Jurkat, Clone E6-1 (cell line): ENCODE results near the gene SLC16A12.
"Not testable (repeated sequence)": the region's sequence is repeated elsewhere in the genome, so short reads cannot be mapped to it uniquely, and the experiment has no call there.

Experiments
- DNase-seq: peaks from one replicate; pipeline ENCODE4 v3.0.0-alpha.2; 2011; ENCODE audit warnings: low read depth, low spot score
- H3K4me3 ChIP-seq: 2 replicates; pipeline ENCODE4 v1.5.1; 2011; ENCODE audit warnings: mild to moderate bottlenecking, low read length, control low read depth, moderate library complexity

SLC16A12 gene

DNA sequence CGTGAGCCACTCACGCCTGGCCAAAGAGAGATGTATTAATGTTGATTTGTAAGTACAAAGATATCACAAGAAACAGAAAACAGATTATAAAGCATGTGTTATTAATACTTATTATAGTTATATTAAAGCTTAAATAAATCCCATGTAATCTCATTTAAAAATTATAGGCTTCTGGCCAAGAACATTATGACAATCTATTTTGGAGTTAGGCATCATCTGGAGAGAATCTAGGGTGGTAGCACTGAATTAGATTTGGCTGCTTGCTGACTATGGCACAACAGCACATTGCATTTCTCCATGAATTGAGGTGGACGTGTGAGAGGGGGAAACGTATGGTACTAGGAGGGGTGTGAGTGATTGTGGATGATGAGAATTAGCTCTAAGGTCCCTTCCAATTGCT, 16.8 kb upstream of the SLC16A12 start:
- no peak for DNase-seq
- no peak overlapping the region for H3K4me3 ChIP-seq

DNA sequence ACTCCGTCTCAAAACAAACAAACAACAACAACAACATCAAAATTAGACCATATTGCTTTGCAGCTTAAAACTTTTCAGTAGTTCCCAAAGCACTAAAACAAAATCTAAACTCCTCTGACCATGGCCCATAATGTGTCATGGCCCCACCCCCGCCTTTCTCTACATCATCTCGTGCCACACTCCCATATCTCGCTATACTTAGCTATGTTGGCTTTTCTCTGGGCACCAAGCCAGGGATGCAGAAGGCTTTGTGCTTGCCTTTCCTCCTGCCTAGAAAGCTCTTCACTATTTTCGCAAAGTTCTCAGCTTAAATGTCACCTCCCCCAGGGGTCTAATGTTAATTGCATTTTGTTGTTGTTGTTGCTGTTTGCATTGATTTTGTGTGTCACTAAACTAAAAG, 15.1 kb upstream of the SLC16A12 start:
- H3K4me3 ChIP-seq = no peak overlapping the region
- no peak for DNase-seq

DNA sequence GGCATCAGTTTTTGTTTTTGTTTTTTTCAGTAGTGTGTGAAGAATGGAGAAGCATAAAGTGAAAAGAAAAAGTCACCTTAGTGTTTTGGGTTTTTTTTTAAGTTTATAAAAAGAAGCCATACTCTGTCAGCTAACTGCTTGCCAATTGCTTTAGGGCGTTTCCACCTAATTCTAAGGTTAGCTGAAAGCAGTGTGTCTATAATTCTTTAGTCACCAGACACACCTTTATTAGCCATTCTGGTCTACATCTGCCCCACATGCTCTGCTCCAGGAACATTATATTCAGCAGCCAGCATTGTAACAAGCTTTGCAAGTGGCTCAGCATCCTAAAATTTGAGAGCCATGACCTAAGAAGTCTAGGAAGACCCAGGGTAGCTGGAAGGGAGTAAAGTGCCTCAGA, 14.1 kb upstream of the SLC16A12 start:
- no peak overlapping the region for H3K4me3 ChIP-seq
- DNase-seq = no peak

DNA sequence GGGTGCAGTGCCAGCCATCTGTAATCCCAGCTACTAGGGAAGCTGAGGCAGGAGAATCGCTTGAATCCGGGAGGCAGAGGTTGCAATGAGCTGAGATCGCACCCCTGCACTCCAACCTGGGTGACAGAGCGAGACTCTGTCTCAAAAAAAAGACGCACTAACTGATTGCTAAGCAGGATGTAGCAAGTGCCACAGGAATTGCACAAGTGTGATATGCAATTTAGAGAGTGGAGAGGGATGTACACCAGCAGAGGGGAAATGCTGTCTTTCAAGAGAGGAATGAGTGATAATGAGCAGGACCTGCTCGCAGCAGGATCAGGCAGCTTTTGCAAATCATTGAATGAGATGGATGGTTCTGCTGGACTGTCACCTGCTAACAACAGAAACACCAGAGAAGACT, 13.3 kb upstream of the SLC16A12 start:
- no peak for DNase-seq
- H3K4me3 ChIP-seq = no peak overlapping the region

DNA sequence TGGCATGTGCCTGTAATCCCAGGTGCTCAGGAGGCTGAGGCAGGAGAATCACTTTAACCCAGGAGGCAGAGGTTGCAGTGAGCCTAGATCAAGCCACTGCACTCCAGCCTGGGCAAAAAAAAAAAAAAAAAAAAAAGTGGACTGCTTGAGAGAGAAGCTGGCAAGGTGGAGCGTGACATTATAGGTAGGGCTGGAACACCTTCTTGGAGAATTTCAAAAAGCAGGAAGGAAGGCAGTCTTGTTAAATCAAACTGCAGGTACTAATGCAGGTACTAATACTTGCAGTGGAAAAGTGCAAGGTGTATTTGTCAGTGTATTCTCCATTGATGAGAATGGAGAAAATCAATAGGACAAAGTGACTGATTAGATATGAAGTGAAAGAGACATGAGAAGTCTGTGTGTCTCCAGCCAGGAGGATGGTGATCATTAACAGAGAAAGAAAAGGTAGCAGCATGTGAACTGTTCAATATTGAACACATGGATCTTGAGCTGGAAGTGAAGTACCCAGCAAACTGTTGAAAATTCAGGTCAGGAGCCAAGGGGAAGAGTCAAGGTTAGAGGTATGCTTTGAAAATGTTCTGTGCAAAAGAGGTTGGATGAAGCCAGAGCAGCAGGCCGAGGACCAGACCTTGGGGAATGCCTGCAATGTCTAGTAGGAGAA, 12.6 kb upstream of the SLC16A12 start:
- H3K4me3 ChIP-seq = no peak overlapping the region
- no peak for DNase-seq

DNA sequence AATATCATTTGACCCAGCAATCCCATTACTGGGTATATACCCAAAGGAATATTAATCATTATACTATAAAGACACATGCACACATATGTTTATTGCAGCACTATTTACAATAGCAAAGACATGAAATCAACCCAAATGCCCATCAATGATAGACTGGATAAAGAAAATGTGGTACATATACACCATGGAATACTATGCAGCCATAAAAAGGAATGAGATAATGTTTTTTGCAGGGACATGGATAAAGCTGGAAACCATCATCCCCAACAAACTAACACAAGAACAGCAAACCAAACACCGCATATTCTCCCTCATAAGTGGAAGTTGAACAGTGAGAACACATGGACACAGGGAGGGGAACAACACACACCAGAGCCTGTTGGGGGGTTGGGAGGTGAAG, 11.3 kb upstream of the SLC16A12 start:
- not testable (repeated sequence) for DNase-seq, H3K4me3 ChIP-seq

DNA sequence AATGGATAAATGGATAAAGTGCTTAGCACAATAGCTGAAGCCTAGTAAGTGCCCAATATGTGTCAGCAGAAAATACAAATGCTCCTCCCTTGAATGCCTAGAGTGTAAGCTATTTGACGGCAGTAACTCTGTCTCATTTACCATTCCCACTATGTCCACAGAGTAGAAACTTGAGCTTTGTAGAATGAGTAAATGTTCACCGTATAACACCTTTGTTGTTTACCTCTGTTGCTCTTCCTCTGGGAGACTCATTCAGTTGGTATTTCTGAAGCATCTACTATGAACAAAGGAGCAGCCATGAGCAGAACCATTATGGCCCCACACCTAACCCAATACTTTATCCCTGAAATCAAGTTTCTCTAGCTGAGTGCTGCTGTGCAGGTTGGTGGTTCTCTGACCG, 8.4 kb upstream of the SLC16A12 start:
- H3K4me3 ChIP-seq = no peak overlapping the region
- no peak for DNase-seq

DNA sequence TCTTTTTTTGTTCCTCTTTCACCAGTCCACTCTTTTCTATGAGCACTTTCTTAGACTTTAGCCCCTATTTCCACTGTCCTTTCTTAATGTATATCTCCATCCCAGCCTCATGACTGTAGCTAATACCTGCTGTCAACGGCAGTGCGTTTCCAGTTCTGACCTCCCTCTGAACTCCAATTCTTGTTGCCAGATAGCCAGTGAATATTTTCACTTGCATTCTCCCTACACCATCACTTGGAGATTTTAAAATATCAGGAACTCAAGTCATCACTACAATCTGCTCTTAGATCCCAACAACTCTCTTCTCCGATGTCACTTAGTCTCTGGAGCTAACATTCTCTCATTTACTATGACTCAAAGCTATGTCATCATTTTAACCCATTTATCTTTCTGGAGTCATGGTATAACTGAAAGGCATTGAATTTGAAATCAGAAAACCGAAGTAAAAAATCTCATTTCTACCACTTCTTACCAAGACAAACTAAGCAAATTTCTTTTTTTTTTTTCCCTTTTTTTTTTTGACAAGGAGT, 5.1 kb upstream of the SLC16A12 start:
- no peak for DNase-seq
- no peak overlapping the region for H3K4me3 ChIP-seq

DNA sequence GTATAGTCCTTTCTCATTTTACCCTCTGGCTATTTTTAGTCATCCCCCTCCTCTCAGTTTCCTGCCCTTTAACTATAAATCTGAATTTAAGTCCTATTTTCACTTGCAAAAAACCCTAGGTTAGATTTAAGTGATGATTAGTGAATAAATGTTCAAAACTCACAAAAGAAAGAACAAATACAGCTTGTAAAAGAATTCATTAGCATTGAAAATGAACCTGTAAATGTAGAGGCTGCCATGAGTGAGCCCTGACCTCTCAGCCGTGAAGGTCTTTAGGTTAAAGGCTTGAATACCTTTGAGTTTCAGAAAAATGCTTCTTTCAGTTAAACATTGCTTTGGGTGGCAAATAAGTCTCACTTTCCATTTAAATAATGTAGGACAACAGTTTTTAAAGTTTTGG, 2.0 kb upstream of the SLC16A12 start:
- H3K4me3 ChIP-seq = no peak overlapping the region
- DNase-seq = no peak

DNA sequence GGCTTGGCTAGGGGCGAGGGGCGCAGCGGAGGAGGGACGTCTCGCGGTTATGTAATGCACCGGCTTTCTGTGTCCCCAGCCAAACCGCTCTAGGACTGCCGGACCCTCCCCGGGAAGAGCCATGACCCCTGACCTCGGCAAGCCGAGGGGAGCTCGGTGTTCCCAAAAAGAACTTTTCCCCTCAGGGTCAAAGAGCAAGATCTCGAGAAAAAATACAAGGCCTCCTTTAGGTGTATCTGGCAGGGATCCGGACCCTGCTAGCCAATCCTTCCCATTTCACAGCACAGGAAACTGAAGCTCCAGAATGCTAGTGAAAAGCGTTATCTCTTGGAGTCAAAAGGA, 590 bp upstream of the SLC16A12 start:
- no peak overlapping the region for H3K4me3 ChIP-seq
- DNase-seq = no peak

DNA sequence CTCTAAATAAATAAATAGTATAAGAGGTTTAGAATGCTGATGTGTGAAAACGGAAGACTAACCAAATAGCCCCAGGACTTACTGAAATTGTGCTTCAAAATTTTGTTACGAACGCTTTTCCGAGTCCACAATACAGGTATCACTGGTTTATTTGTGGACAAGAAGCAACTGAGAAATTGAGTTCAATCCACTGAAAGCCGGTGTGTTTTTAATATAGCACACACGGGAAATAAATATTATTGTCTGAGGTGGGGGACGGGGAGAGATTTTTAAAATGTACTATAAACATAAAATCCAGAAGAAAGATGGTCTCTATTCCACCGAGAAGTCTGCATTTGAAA, 598 bp downstream of the SLC16A12 start:
- no peak overlapping the region for H3K4me3 ChIP-seq
- DNase-seq = no peak

DNA sequence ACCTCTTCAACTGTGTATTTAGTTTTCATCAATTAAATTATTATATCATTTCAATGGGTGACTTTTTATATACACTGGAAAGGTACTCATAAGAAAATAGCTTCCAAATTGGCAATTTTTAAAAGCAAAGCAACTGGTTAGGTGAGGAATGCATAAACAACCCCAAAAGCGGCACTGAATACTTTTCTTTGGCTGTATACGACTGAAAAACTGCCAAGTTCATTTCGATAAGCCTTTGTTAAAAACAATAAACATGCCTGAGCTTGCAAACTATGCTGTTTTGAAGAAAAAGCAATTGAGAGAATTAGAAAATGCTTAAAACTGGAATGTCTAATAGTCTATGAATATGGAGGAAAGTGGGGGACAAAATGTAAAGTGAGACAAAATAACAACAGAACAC, 2.9 kb downstream of the SLC16A12 start:
- H3K4me3 ChIP-seq = no peak overlapping the region
- DNase-seq = no peak

DNA sequence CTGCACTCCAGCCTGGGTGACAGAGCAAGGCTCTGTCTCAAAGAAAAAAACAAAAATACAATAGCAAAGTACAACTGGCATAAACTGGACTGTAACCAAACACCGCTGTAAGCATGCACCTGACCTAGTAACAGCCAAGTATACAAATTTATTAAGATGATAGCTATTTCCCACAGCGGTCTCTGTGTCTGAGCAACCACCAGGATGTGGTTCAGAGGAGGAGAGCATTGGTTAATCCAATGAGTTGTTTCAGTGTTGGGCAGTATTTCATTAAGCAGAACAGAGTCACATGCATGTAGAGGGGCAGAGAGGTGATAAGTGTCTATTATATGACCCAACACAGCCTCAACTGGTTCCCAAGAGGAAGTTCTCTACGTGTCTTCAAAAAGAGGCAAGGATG, 4.0 kb downstream of the SLC16A12 start:
- DNase-seq = no peak
- H3K4me3 ChIP-seq = no peak overlapping the region

DNA sequence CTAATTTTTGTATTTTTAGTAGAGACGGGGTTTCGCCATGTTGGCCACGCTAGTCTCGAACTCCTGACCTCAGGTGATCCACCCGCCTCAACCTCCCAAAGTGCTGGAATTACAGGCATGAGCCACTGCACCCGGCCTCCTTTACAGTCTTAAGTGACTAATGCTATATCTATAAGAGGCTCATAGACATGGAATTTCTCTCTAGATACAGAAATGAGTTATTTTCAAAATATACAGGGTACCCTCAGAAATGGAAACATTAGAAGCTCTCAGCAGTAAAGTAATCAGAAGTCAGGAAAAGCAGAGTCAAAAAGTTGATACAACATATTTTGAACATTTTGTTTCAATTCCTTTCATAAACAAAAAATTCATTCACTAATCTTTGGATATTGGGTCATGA, 5.7 kb downstream of the SLC16A12 start:
- not testable (repeated sequence) for H3K4me3 ChIP-seq, DNase-seq

DNA sequence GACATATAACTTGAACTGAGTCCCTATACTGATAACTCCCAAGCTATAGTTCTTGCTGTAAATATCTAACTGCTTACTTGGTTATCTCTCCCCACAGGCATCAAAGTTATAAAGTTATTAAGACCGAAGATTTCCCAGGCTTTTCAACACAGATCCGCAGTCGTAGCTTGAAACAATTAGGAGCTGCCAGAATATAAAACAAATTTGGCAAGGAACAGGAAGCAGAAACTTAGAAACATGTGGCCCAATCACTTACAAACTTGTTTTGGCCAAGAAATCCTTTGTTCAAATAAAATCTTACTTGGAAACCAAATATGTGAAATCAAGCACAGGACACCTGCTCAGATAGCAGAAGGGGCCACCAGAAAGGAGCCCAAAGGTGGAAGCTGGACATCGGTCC, 9.0 kb downstream of the SLC16A12 start:
- no peak overlapping the region for H3K4me3 ChIP-seq
- DNase-seq = no peak

DNA sequence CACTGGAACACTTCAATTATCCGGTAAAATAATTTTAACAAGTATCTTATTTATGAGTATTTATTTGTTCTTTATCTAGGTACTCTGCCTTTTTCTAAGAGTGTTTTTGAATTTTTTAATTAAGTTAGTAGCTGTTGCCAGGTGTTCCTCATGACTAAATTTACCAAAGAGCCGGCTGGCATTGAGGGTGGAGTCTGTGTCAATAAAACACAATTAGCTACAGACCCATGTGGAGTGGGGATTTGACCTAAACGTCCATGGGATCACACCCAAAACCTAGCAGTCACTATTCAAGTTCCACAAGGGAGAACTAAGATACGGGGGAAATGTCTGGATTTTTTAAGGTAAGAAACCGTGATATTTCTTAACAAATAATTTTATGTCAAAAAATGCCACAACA, 9.8 kb downstream of the SLC16A12 start:
- no peak overlapping the region for H3K4me3 ChIP-seq
- no peak for DNase-seq

DNA sequence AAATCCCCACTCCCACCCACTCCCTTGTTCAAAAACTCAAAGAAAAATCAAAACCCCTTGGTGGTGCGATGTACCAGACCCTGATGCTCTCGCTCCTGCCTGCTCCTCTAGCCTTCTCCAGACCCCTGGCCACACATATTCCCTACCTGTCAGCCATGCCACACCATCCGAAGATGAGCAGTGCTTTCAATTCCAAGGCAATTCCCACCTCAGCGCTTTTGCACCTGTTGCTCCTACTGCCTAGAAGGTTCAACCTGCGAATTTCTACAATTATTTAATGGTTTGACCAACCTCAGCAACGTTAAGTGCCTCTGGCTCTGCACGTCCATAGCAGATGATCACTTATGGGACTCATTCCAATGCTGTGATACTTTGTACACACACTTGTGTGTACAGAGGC, 11.1 kb downstream of the SLC16A12 start:
- H3K4me3 ChIP-seq = no peak overlapping the region
- DNase-seq = no peak

DNA sequence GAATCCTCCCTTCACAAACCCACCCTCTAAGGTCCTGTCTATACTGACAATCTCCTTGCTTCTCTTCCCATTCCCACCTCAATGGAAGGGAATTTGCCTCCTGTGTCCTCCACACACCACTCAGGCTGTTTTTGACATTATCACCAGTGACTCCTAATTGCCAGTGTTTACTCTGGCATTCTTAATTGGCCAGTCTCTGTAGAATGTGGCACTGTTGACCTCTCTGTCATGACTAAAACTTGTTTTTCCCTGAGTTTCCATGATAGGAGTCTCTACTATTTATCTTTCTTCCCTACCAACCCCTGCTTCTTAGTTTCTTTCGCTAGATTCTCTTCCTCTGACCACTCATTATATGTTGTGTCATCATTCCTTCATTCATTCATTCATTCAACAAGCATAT, 12.1 kb downstream of the SLC16A12 start:
- no peak overlapping the region for H3K4me3 ChIP-seq
- no peak for DNase-seq

DNA sequence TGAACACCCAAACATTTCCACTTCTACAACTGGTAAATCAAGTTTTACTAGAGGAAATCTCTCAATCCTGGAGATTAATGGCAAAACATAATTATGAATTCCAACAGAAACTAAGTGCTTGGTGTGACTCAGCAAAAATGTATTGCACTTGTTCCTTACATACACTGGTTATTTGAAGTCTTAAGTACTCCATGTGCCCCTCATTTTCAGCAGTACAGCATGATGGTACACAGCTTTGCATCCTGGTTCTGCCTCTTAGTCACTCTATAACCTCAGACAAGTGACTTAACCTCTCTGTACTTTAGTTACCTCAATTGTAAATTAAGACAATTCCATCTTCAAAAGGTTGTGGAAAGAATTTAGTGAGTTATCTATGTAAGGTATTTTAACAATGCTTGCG, 12.9 kb downstream of the SLC16A12 start:
- DNase-seq = no peak
- no peak overlapping the region for H3K4me3 ChIP-seq

DNA sequence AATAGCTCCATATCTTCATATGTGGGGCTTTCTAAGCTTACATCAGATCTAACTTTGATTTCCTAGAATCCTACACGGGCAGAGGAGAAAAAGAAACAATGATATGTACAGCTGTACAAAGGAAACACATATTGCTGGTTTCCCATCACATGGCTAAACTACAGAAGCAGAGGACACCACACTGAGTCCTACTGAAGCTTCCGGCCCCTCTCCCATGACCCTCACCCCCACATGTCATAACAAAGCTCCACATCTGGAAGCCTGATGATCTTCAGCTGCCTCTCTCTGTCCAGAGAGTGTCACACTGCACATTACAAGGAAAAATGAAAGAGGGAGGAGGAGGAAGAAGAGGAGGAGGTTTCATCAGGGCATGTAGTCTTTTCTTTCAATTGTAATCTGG, 14.0 kb downstream of the SLC16A12 start:
- DNase-seq = no peak
- H3K4me3 ChIP-seq = no peak overlapping the region

DNA sequence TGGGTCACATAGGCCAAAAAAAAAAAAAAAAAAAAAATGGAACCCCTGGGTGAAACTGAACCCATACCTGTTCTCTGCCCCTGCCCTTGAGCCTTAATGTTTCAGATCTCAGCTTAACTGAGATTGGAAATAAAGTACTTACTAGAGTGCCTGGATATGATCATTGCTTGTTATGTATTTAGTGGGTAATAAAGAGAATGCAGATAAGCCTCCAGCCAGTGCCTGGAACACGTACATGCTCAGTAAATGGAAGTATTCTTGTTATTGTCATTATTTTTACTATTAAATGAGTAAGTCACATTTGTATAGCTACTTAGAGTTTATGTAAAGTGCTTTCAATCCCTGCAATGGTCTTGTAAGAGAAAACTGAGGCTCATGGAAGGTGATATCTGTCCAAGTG, 14.7 kb downstream of the SLC16A12 start:
- no peak overlapping the region for H3K4me3 ChIP-seq
- no peak for DNase-seq
